Hematopoietic multipotent progenitor cell (in vitro differentiated cells): ENCODE data around the gene TAF4B. TPM values are rescaled to one million over a fixed set of nuclear protein-coding genes. Genes with fewer than 3 reads are reported as not detected.

Source experiments
- small RNA-seq: library from RNA; depleted of rRNA; stranded (forward); fragments of <200 nt; gene quantifications from one replicate; pipeline ENCODE3, GENCODE V24; 2012
- total RNA-seq: library from RNA; depleted of rRNA; stranded (reverse); fragments of >200 nt; gene quantifications from one replicate; pipeline ENCODE4 v1.2.3, GENCODE V29; 2012

TAF4B gene
- total RNA-seq, 1 donor: 14.8 TPM

Small RNA genes lying within 50 kb of the gene (small RNA-seq; reads per million reads assigned to genes)
- not detected for gene RNU6-1289P

Other genes with a start within 250 kb of the TAF4B start
- 108 TPM for gene SS18, start 135.8 kb upstream of the TAF4B start, total RNA-seq
- under 0.01 TPM for gene PSMA8, start 92.6 kb upstream of the TAF4B start, total RNA-seq